Ramos (cell line): Measurements from ENCODE around the gene CCDC141.

Experiments used
- in situ Hi-C: fragments of 300-500 bp; cut with MboI; formaldehyde crosslinking; loops from one replicate; pipeline ENCODE4 v1.14.3; 2022; ENCODE audit warnings: low sequenced_read_pairs; ENCODE audit not compliant: unreplicated experiment

Gene CCDC141

DNA sequence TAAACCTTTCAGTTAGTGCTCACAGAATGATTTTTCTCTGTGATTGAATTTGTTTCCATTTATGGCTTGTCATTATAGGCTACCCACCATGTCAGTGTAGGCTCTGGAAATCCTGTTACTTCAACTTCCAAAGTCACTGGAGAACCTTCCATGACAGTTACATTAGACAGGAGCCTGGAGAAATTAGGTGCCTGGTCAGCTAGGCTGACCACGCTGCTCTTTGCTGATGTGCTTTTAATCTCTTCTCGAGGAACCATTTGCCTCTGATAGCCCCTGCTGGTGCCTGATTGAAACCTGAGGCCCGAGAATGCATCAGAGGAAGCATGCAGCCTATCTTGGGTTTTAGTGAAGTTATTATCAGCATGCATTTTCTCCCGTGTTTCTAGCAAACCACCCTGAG is 213.1 kb downstream of the CCDC141 start:
- in situ Hi-C loops = no loop called here

DNA sequence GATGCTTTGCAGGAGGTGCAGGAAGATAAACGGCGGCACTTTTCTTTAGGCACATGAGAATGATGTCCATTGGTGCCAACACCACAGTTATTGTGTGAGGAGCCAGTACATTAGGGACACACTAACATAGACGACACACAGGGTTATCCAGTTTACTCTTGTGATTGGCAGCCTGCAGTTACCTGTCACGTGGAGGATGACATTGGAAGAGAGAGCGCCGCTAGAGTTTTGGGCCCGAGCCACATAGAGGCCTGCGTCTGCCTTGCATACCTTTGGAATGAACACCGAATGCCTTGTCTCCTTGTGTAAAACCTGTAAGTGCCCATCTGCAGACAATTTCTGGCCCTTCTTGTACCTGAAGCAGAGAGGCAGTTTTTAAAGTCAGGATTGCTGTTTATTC is 215.9 kb downstream of the CCDC141 start:
- in situ Hi-C loops = no loop called here

DNA sequence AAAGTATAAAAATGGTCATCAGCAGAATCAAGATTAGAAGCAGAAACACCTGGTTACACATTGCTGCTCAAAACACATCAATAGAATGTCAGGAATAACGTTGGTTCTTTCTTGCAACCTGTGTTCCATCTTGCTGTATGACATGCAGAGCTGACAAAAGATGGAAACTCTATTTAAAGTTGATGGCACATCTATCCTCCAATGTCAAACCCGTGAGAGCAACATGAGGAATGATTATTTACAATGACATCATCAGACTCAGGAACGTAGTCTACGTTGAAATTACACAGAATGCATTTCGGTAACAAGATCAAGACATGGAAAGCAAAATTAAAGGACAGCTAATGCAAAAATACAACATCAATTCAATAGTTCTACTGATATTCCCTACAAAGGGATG is 216.6 kb downstream of the CCDC141 start:
- in situ Hi-C loops = no loop called here

DNA sequence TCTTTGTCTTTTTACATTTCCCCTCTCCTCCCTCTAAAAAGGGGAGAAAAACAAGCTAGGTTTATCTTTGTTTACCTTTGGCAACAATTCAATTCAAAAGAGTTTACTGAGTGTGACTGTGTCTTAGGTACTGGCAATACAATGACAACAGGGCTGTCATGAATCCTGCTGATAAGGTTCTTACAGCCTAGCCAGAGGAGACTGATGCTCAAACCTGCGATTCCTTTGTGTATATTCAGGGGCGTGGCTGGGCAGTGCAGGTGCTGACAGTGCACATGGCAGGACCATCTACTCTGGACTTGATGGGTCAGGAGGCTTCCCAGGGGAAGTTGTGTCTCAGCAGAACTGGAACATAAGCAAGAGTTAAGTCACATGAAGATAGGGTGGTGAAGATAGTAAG is 219.5 kb downstream of the CCDC141 start:
- in situ Hi-C loops = no loop called here

DNA sequence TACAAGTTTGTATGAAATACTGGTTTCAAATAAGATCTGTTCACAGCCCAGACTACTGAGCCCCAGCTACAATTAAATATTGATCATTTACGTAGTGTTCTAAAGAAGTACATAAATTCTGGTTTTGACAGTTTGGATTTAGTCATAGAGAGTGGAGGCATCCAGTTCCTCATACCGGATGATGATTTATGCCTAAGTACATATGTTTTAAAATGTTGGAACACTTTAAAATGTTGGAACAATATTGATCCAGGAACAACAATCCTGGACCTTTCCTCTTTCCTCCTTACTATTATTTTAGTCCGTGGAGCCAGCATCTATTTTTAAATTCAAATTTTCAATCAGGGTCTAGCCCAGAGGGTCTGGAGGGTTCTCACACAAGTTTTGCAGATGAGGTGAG is 220.0 kb downstream of the CCDC141 start:
- in situ Hi-C loops = no loop called here

DNA sequence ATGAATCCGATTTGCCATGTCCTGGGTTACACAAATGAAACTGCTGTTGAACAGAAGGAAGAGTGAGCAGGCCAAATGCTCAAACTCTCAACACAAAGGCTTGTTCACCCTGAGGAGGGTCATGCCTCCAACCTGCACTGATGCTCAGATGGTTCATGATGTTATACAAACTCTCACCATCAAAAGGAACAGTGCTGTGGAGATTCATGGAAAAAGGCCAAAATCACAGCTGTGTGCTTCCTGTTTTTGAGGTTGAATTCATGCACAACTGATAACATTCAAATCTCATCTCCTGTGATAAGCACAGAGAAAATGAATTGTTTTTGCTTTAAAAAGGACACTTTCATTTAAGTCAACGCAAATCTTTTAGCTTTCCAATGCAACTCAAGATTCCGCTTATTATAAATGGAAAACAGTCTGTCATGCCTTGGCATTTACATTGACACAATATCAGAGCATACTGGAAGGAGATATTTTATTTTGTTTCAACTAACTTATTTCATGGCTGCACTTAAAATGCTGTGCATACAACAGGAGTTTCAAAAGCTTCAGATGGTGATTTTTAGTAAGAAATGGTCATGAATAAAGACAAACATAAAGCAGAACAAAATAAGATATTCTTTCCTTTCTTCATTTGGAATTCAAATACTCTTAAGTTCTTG is 220.5 kb downstream of the CCDC141 start:
- in situ Hi-C loops = no loop called here

DNA sequence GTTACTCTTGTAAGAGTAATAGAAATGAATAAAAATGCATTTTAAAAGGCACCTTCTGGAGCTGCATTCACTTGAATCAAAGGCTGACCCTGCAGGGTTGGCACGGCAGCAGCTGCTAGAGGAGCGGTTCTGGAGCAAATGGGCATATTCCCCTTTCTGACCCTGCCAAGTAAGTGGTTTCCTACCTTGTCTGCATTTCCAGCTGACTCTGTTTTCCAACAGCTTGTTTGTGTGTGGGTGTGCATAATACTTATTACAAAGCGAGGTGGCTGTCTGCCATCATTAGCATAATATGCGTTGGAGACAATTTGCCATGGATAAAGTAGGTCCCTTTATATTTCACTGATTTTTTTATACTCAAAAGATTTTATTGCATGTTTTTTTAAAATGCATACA is 221.5 kb downstream of the CCDC141 start:
- in situ Hi-C loops = no loop called here

DNA sequence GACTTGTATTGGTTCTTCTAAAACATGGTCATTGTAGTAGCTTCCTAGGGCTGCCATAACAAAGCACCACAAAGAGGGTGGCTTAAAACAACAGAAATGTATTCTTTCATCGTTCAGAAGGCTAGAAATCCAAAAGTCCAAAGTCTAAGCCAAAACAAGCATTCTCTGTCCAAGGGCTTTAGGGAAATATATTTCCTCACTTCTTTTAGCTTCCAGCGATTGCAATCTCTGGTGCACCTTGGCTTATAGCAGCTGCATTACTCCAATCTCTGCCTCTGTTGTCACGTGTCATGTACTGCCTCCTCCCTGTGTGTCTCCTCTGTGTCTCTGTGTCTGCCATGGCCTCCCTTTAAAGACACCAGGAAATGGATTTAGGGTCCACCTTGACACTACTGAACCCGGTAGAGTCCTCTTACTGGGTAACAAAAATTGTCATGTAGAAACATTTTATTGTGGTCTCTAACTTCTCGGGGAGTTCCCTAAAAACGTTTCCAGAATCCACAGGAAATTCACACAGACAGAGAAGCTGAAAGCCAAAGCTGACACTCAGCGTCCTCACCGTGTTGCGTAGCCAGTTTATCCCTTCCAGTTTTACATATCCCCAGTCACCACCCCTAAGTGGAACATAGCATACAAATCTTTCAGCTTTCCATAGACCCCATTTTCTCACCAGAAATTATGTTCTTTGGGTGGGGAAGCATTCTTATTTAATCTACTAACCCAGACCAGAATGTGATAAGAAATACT is 222.0 kb downstream of the CCDC141 start:
- in situ Hi-C loops = no loop called here

DNA sequence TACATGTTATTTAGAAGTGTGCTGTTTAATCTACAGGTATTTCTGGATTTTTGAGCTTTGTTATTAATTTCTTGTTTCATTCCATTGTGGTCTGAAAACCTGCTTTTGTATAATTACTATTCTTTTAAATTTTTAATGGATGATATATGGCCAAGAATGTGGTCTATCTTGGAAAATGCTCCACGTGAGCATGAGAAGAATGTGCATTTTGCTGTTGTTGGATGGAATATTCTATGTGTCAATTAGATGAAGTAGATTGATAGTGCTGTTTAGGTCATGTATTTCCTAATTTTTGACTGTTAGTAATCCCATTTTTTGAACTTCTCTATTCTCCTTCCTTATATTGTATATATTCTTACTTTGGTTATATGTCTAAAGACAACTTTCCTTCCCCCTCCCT is 222.8 kb downstream of the CCDC141 start:
- in situ Hi-C loops = no loop called here

DNA sequence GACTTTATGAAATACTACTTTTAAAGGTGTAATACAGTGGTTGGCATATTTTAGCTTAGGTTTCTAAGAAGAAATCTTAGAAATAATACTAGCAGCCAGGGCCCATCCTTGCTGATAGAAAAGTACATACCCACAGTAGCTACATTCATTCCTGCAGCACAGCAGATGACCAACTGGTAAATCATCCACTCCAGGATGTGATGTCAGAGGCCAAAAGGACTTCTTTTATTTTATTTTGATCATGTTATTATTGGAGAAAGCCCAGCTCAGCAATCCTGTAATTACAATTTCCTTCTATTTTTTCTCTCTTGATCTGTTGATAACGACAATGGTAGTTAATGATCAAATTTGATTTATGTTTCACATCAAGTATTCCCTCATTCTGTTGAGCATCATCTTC is 224.8 kb downstream of the CCDC141 start:
- in situ Hi-C loops = no loop called here

DNA sequence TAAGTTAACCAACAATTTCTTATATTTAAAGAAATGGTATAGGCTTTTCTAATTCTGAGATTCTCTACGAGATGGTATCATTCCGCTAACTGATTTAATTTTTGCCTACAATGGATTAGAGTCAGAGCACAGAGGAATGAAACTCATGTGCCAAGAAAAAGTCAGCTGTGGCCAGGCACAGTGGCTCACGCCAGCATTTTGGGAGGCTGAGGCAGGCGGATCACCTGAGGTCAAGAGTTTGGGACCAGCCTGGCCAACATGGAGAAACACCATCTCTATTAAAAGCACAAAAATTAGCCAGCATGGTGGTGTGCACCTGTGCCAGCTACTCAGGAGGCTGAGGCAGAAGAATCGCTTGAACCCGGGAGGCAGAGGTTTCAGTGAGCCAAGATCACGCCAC is 225.8 kb downstream of the CCDC141 start:
- in situ Hi-C loops = no loop called here

DNA sequence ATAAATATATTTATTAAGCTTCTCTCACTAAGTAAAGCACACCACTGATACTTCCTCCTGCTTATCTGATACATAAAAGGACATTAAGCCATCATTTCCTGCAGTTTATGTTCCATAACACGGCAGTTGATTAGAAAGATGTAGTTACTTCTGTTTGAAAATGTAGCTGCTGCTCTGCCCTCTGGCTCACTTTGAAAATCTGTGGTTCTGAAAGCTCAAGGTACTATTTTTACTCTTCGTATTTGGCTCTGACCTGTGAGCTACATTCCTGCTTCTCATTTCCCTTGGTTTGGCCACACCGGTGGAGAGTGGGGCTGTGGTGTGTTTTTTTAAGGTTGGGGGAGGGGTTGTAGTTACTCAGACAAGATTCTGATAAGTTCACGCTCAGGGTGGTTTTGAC is 229.9 kb downstream of the CCDC141 start:
- in situ Hi-C loops = no loop called here

DNA sequence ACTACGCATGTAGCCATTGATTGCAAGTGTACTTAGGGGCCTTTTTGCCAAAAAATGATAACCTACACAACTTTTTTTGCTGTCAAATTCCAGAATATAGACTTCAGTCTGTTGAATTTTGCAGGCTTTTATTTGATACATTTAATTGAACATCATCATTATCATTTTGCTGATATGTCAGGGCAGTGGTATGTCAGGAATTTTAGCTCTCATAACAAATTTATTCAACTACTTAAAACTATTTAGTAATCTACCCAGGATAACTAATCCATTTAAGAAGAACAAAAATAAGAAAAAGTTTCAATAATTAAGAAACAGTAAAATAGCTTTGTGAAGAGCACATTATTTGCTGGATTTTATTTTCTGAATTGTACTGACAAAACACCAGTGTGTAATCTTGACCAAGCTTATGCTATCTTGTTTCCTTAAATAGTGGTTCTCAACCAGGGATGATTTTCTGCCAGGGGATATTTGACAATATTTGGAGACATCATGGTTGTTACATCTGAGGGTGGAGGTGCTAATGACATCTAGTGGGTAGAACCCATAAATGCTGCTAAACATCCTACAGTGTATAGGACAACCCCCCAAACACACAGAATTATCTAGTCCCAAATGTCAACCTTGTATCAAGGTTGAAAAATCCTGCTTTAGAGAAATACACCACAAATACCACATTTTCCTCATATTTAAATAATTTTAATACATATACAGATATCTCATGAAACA is 230.6 kb downstream of the CCDC141 start:
- in situ Hi-C loops = no loop called here

DNA sequence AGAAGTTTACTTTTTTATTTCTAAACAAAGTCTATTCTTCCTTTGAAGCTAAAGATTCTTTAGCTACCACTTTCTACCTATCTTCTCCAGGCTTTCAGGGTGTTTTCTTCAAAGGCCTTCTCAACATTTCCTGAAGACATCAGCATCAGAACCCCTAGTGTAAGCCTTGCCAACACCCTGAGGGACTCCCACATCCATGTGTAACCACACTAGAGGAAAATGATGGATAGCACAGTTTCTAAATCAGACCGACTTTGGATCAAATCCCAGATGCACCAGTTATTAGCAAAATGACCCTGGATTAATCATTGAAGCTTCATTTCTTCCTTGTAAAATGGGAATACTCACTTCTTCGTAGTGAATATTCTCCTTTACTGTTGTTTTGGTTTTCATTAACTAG is 238.0 kb downstream of the CCDC141 start:
- in situ Hi-C loops = no loop called here

DNA sequence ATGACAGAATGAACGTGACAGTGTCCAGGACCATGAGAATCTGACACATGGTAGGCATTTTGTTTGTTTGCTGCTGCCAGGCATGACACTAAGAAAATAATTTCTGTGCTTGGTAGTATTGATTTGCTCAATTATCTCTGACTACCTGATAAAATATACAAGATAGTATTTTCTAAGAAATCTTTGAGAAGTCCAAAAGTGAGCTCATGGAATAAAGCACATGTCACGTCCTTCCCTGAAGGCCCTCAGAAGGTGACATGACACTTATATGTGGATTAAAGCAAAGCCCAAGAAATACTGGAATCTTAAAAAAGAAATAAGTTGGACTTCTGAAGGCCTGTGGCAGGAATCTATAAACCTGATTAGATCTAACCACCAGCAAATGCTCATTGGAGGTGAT is 238.9 kb downstream of the CCDC141 start:
- in situ Hi-C loops = no loop called here

DNA sequence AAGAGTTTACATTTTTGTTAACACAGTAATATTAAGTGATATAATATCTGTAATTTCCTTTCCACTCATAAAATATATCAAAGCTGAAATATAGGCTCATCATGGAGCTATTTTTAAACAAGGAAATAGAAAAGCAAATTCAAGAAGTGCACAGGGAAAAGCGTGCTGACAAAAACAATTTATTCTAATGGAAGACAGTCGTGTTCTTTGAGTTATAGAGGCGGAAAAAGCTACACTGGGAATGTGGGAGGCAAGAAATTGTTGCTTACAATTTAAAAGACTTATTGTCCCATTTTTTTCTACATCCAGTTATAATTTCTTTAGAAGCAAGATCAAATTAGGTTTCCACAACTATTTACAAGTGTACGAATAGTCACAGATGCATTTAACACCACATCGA is 239.5 kb downstream of the CCDC141 start:
- in situ Hi-C loops = no loop called here

DNA sequence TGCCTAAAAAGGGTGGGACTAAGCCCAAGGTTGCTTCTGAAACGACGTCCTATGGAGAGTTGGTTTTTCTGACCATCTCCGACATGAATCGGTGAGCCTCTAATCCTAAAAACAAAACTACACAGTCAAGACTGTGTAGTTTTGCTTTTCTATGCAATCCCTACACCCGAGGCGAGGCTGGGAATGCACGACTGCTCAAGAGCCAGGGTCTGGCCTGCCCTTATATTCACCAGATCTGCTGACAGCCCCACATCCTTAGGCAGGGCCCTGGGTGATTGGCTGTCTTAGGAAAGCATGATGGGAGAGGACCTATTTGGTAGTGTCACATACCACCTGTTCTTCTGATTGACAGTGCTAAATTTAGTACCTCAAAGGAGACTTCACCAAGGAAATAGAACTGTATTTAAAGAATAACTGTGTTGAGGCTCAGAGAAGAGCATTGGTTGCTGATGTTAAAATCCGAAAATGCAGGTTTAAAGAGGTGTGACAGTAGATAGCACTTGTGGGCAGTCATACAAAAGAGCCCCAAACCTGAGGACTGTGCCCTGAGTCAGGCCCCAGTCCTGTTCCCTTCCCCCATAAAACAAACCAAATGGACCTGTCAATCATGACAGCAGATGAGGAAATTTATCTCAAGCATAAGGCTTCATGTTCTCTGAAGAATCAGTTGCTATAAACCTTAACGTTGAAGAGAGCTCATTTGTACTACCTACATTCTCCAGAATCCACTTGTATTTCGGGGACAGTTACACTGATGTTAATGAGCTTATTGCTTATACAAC is 242.5 kb downstream of the CCDC141 start, which contains the start of gene TTN:
Gene TTN, minus strand, starts transcription at position 197 of the 782 bp plus-strand sequence. CDS start 2,781 bp downstream, outside the sequence.
- in situ Hi-C loops = no loop called here

DNA sequence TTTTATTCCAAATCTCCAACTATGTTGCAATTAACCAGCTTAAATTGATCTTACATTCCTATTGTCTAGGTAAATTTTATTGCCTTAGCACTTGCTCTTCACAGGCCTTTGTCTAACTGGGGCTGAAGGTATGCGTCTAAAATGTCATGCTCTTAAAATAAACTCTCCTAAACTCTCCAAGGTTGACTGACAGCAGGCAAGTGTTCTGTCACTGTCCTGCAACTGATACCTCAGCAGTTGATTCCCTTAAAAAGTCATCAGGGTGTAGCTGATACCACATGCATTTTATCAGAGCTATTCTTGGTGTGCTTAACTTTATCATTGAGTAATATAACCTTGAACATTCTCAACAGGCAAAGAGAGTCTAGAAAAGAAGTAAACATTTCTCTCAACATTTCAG is 243.4 kb downstream of the CCDC141 start:
- in situ Hi-C loops = no loop called here

DNA sequence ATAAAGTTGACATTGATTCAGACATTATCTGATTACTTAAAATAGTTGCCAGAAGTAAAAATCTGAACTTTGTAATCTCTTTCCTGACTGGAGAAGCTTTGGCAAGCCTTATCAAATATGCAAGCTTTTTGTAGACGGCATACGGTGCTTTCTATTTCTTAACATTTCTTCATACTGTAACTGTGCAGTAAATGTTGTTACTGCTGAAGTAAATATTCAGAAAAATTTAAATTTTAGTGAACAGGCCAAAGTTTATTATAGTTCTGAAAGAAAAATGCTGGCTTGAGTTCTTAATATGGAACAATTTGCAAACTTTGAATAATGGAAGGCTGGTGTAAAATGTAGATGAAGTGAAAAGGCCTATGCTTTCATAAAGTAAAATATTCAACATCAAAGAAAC is 244.5 kb downstream of the CCDC141 start:
- in situ Hi-C loops = no loop called here

DNA sequence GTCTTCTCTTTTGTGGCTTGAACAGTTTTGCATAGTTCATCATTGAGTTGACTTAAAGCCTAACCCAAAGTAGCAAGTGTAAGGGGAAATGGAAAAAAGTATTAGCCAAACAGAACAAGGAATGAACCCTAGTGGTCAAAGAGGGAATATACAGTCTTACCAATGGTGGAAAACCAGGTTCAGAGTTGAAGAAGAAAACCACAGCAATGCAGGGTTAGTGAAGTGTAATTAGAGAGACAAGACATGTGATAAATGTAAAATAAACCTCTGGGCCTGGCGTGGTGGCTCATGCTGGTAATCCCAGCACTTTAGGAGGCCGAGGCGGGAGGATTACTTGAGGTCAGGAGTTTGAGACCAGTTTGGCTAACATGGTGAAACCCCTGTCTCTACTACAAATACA is 245.1 kb downstream of the CCDC141 start:
- in situ Hi-C loops = no loop called here

DNA sequence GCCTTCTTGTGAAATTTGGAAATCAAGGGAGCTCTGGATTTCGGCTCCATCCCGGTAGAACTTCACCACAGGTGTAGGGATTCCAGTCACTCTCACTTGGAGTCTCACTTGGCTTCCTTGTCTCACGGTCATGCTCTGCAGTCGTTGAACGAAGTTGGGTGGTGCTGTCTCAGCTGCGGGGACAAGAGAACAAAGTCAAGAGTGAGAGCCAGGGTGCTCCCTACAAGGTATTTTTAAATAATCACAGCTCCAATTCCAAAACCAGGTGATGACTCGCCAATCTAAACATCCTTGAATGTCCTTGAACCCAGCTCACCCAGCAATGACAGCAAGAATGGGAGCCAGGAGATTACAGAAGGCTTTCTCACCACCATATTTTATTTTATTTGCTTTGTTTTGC is 249.4 kb downstream of the CCDC141 start:
- in situ Hi-C loops = no loop called here
